ENCODE results near the gene HOXB13. TPM values are rescaled to one million over a fixed set of nuclear protein-coding genes. Genes with fewer than 3 reads are reported as not detected.

The HOXB13 gene
- total RNA-seq, 6 experiments from 2014 or later: not detected

DNA sequence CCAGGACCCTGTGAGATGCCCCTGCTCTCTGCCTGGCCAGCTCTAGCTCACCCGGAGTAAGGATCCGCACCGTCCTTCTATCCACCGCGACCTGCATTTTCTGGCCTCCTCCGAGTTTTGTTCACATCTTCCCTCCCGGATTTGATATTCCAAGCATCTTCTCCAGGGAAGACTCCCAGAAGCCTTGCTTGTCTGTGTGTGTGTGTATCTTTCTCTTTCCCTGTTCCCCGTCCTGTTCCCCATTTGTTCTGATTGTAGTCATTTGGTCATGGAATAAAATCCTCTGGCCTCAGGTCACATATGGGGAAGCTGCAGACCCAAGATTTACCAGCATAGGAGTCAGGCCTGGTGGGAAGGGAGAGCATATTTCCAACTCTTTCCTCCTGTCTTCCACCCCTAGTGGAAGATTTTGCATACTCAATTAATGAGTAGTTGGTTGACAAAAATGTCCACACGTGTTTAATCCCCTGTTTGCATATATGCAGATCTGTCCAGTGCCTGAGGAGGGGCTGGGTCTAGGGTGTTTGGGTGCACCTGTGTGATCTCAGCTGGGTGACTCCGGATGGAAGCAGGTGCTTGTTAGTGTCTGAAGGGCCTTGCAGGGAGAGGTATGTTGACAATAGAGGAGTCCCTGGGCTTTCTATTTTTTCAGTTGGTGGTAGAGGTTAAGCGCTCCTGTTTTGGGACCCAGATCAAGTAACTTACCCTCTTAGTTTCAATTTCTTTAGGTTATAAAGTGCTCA lies 8.1 kb downstream of the HOXB13 start:
- no peak overlapping the region for H3K27ac ChIP-seq
- no peak for TF ChIP-seq POLR2A (IDR thresholded peaks at IDR 0.05)
- TF ChIP-seq CTCF (IDR thresholded peaks at IDR 0.05): no peak
- peaks cover 0 to 9% (median 0%) of the 10 kb centered on the region in 4 donors for H3K4me1 ChIP-seq
- WGBS (ENCODE audit: insufficient coverage, low coverage, low lambda C conversion rate, missing lambda C conversion rate): 10% methylated on average over 10 of the region's 11 CpGs
- H3K36me3 ChIP-seq: no peaks in the 10 kb centered on the region
- ATAC-seq: no peak
- H3K4me3 ChIP-seq: no peak overlapping the region
- no peak for DNase-seq
- H3K9me3 ChIP-seq: no peaks in the 10 kb centered on the region
- intact Hi-C loops (cut with DNase I): loop anchor here in 1 of 2 donors (5.0 to 10.0 kb wide), 2 partner anchors 64 to 162 kb away; no protein-coding TSS in a partner anchor
- peaks cover 45 to 86% of the 10 kb centered on the region in 2 donors for H3K27me3 ChIP-seq

- Histone ChIP-seq H3K9me3 (no peaks in the 10 kb centered on the region), H3K4me1 (peaks cover 0 to 7% (median 0%) of the 10 kb centered on the region in 4 donors), H3K4me3 (no peak overlapping the region), H3K27me3 (peaks cover 45 to 79% of the 10 kb centered on the region in 2 donors), H3K27ac (no peak overlapping the region), H3K36me3 (no peaks in the 10 kb centered on the region)
- no peak for TF ChIP-seq POLR2A (IDR thresholded peaks at IDR 0.05)
- TF ChIP-seq CTCF (IDR thresholded peaks at IDR 0.05): no peak
- 7% methylated on average over 23 of the region's 37 CpGs for WGBS (ENCODE audit: insufficient coverage, low coverage, low lambda C conversion rate, missing lambda C conversion rate)
- DNase-seq (no peak), ATAC-seq (no peak)
- intact Hi-C loops (cut with DNase I): loop anchor here in 1 of 2 donors (5.0 to 10.0 kb wide), 2 partner anchors 65 to 163 kb away; no protein-coding TSS in a partner anchor
These were observed 8.8 kb downstream of the HOXB13 start for GRCh38 chr17:48719642-48720265.

DNA sequence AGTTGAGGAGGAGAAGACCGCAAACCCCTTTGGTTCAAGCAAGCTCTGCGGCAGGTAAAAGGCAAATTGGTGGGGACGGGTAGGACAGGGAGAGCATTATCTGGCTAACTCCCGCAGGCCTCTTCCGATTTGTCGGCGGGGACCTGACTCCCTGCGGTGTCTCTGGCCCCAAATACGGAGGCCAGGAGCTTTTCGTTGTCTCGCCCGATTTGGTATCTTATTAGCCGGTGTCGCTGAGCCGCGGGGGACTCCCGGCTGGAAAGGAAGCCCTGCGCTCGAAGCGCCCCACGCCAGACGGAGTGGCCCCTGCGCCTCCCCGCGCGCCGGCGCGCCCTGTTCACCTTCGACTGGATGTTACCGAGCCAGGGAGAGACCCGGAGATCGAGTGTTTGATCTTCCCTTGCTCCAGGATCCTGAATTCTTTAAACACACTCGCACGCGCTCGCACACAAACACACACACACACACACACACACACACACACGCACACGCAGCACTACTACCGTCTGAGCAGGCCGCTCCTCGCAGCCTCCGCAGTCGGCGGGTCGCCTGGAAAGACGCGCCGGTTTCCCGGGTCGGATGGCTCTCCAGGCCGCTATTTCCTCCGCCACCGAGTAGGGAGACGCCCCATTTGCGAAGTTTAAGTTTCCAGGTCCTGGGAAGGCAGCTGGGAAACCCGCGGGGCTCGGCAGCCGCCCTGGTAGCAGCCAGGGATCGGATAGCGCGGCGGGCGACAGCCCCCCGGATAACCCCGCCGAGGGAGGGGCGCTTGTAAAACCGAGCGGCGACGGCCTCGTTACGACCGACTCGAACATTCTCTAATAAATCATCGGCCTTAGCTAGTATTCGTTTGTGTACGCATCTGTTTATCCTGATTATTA lies 9.5 kb downstream of the HOXB13 start:
- no peaks in the 10 kb centered on the region for H3K9me3 ChIP-seq
- H3K4me3 ChIP-seq: no peak overlapping the region
- H3K36me3 ChIP-seq: no peaks in the 10 kb centered on the region
- ATAC-seq (no peak), DNase-seq (no peak)
- no peak for TF ChIP-seq POLR2A (IDR thresholded peaks at IDR 0.05)
- intact Hi-C loops (cut with DNase I): no loop called here
- peaks cover 0 to under 1% (median 0%) of the 10 kb centered on the region in 4 donors for H3K4me1 ChIP-seq
- peaks cover 45 to 73% of the 10 kb centered on the region in 2 donors for H3K27me3 ChIP-seq
- whole genome bisulfite sequencing (ENCODE audit: insufficient coverage, low coverage, low lambda C conversion rate, missing lambda C conversion rate): 5% methylated on average over 23 of the region's 80 CpGs
- no peak overlapping the region for H3K27ac ChIP-seq

DNA sequence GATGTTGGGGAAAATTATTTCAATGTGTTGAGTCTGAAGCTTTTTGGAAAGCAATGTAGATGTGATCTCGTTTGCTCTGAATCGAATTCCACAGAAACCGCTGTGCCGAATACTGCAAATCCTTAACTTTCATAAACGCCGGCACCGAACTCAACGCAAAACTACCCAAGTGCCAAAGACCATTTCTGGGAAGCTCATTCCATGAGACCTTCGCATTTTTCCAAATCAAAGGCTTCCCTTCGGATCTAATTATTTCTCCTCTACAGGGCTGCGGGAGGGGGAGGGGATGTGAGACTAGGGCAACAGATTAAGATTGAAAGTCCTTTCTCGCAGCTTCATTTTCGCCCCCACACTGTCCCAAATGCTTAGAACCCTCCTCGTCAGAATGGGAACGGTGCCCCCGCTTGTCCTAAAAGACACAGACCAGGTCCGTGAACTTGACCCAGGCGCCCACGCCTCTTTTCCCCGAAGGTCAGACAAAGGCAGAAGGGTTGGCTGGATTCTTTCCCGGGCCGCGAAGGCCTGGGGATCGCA lies 10.3 kb downstream of the HOXB13 start:
- Histone ChIP-seq H3K4me3 (no peak overlapping the region), H3K36me3 (no peaks in the 10 kb centered on the region), H3K9me3 (no peaks in the 10 kb centered on the region), H3K27ac (no peak overlapping the region), H3K4me1 (no peaks in the 10 kb centered on the region), H3K27me3 (peaks cover 38 to 66% of the 10 kb centered on the region in 2 donors)
- DNase-seq (no peak), ATAC-seq (no peak)
- intact Hi-C loops (cut with DNase I): no loop called here
- no peak for TF ChIP-seq CTCF (IDR thresholded peaks at IDR 0.05)
- no peak for TF ChIP-seq POLR2A (IDR thresholded peaks at IDR 0.05)
- 10% methylated on average over 18 of the region's 24 CpGs for WGBS (ENCODE audit: insufficient coverage, low coverage, low lambda C conversion rate, missing lambda C conversion rate)

Measured in right lobe of liver (tissue), 6 donors.